SK-N-SH treated with all-trans-retinoic acid at 6 μM for 48 hours (cell line): ENCODE measurements around the gene RITA1.

Experiments used
- ATAC-seq: fragments of 200-7000 bp; cut with Tn5 transposase; 3 replicates; pipeline ENCODE4 v1.9.1; 2020; ENCODE audit warnings: mild to moderate bottlenecking, moderate library complexity
- ARNTL ChIP-seq: fragments of 450-650 bp; formaldehyde crosslinking; IDR thresholded peaks from 2 replicates; pipeline ENCODE4 v1.5.0; 2020; ENCODE audit warnings: low read depth, mild to moderate bottlenecking, moderate library complexity, borderline replicate concordance
- BACH2 ChIP-seq: fragments of 250-450 bp; sonication (Bioruptor Pico); IDR thresholded peaks from 2 replicates; pipeline ENCODE4 v1.9.0; 2021; ENCODE audit warnings: mild to moderate bottlenecking, borderline replicate concordance
- CREB5 ChIP-seq: fragments of 250-450 bp; sonication (Bioruptor Pico); IDR thresholded peaks from 2 replicates; pipeline ENCODE4 v1.5.1; 2020; ENCODE audit warnings: low read depth, mild to moderate bottlenecking, moderate library complexity
- CSDC2 ChIP-seq: fragments of 250-450 bp; sonication (Bioruptor Pico); IDR thresholded peaks from 2 replicates; pipeline ENCODE4 v1.5.0; 2020; ENCODE audit warnings: mild to moderate bottlenecking, moderate library complexity
- CSRNP3 ChIP-seq: fragments of 250-450 bp; sonication (Bioruptor Pico); IDR thresholded peaks from 2 replicates; pipeline ENCODE4 v1.5.1; 2021; ENCODE audit warnings: mild to moderate bottlenecking, moderate library complexity
- GLIS3 ChIP-seq: fragments of 250-450 bp; sonication (Bioruptor Pico); IDR thresholded peaks from 2 replicates; pipeline ENCODE4 v1.5.0; 2020; ENCODE audit warnings: mild to moderate bottlenecking, moderate library complexity
- ISL1 ChIP-seq: fragments of 250-450 bp; sonication (Bioruptor Pico); IDR thresholded peaks from 2 replicates; pipeline ENCODE4 v2.1.2; 2022; ENCODE audit warnings: mild to moderate bottlenecking, moderate library complexity
- OSR1 ChIP-seq: fragments of 250-450 bp; sonication (Bioruptor Pico); IDR thresholded peaks from 2 replicates; pipeline ENCODE4 v1.8.0; 2022; ENCODE audit warnings: moderate library complexity, mild to moderate bottlenecking, inconsistent platforms
- PATZ1 ChIP-seq: fragments of 250-450 bp; sonication (Bioruptor Pico); IDR thresholded peaks from 2 replicates; pipeline ENCODE4 v1.8.0; 2020; ENCODE audit warnings: mild to moderate bottlenecking, moderate library complexity, borderline replicate concordance
- POU6F1 ChIP-seq: fragments of 250-450 bp; sonication (Bioruptor Pico); IDR thresholded peaks from 2 replicates; pipeline ENCODE4 v1.8.0; 2021; ENCODE audit warnings: low read depth, mild to moderate bottlenecking, moderate library complexity, borderline replicate concordance
- PPARA ChIP-seq: fragments of 250-450 bp; sonication (Bioruptor Pico); IDR thresholded peaks from 2 replicates; pipeline ENCODE4 v1.5.0; 2020; ENCODE audit warnings: mild to moderate bottlenecking, borderline replicate concordance
- RARB ChIP-seq: fragments of 250-450 bp; sonication (Bioruptor Pico); IDR thresholded peaks from 2 replicates; pipeline ENCODE4 v1.8.0; 2021; ENCODE audit warnings: mild to moderate bottlenecking, moderate library complexity
- SNAI2 ChIP-seq: fragments of 250-450 bp; sonication (Bioruptor Pico); IDR thresholded peaks from 2 replicates; pipeline ENCODE4 v1.5.0; 2020; ENCODE audit warnings: mild to moderate bottlenecking, moderate library complexity
- TCF4 ChIP-seq: fragments of 250-450 bp; sonication (Bioruptor Pico); IDR thresholded peaks from 2 replicates; pipeline ENCODE4 v1.8.0; 2021; ENCODE audit warnings: mild to moderate bottlenecking, moderate library complexity, borderline replicate concordance
- TOX ChIP-seq: fragments of 250-450 bp; sonication (Bioruptor Pico); IDR thresholded peaks from 2 replicates; pipeline ENCODE4 v1.8.0; 2021; ENCODE audit warnings: mild to moderate bottlenecking, moderate library complexity, borderline replicate concordance
- TSHZ2 ChIP-seq: fragments of 250-450 bp; sonication (Bioruptor Pico); IDR thresholded peaks from 2 replicates; pipeline ENCODE4 v1.5.0; 2020; ENCODE audit warnings: mild to moderate bottlenecking, moderate library complexity
- ZC3H10 ChIP-seq: fragments of 250-450 bp; sonication (Bioruptor Pico); IDR thresholded peaks from 2 replicates; pipeline ENCODE4 v1.5.1; 2021; ENCODE audit warnings: mild to moderate bottlenecking, moderate library complexity
- ZFP3 ChIP-seq: fragments of 250-450 bp; sonication (Bioruptor Pico); IDR thresholded peaks from 2 replicates; pipeline ENCODE4 v1.5.0; 2020; ENCODE audit warnings: mild to moderate bottlenecking, moderate library complexity
- ZFP30 ChIP-seq: fragments of 450-650 bp; formaldehyde crosslinking; IDR thresholded peaks from 2 replicates; pipeline ENCODE4 v1.5.0; 2022; ENCODE audit warnings: mild to moderate bottlenecking, moderate library complexity
- ZNF565 ChIP-seq: fragments of 450-650 bp; formaldehyde crosslinking; conservative IDR thresholded peaks from 2 replicates; pipeline ENCODE4 v1.5.0; 2020; ENCODE audit warnings: low read depth, mild to moderate bottlenecking, moderate library complexity
- ZNF70 ChIP-seq: fragments of 450-650 bp; formaldehyde crosslinking; IDR thresholded peaks from 2 replicates; pipeline ENCODE4 v1.5.0; 2020; ENCODE audit warnings: mild to moderate bottlenecking, moderate library complexity
- ZNF8 ChIP-seq: fragments of 450-650 bp; formaldehyde crosslinking; IDR thresholded peaks from 2 replicates; pipeline ENCODE4 v1.5.0; 2020; ENCODE audit warnings: mild to moderate bottlenecking, moderate library complexity

RITA1 gene

GRCh38 chr12:113142886-113143332 lies 42.6 kb upstream of the RITA1 start:
- TF ChIP-seq ZC3H10 (CRISPR knock-in tag) (no peak), ARNTL (CRISPR knock-in tag) (no peak), CSRNP3 (CRISPR knock-in tag) (no peak), PATZ1 (no peak), ZNF70 (no peak), CSDC2 (CRISPR knock-in tag) (no peak), ZNF8 (CRISPR knock-in tag) (no peak), POU6F1 (no peak), ISL1 (CRISPR knock-in tag) (no peak), BACH2 (CRISPR knock-in tag) (no peak), TCF4 (no peak), PPARA (CRISPR knock-in tag) (no peak), ZFP30 (CRISPR knock-in tag) (no peak), SNAI2 (CRISPR knock-in tag) (no peak), GLIS3 (CRISPR knock-in tag) (no peak), TSHZ2 (no peak), OSR1 (CRISPR knock-in tag) (no peak), ZNF565 (CRISPR knock-in tag) (no peak), TOX (CRISPR knock-in tag) (no peak)
- no peak for ATAC-seq

- ATAC-seq: no peak
- TF ChIP-seq RARB (CRISPR knock-in tag) (no peak), ZC3H10 (CRISPR knock-in tag) (no peak), ZNF70 (no peak), ARNTL (CRISPR knock-in tag) (no peak), ZNF8 (CRISPR knock-in tag) (no peak), GLIS3 (CRISPR knock-in tag) (no peak), ZFP3 (CRISPR knock-in tag) (no peak), ZFP30 (CRISPR knock-in tag) (no peak), CREB5 (no peak)
Measured at GRCh38 chr12:113143959-113144358, 41.6 kb upstream of the RITA1 start.

GRCh38 chr12:113144806-113145205 lies 40.7 kb upstream of the RITA1 start:
- no peak for ATAC-seq
- TF ChIP-seq BACH2 (CRISPR knock-in tag) (no peak), ZNF70 (no peak), PATZ1 (no peak), CSRNP3 (CRISPR knock-in tag) (no peak), TSHZ2 (no peak), GLIS3 (CRISPR knock-in tag) (no peak), TOX (CRISPR knock-in tag) (no peak), ISL1 (CRISPR knock-in tag) (no peak)
